ENCODE results near the gene TMEM255B.

- TF ChIP-seq CTCF (IDR thresholded peaks at IDR 0.05) (no peak), POLR2A (IDR thresholded peaks at IDR 0.05) (no peak)
Measured at GRCh38 chr13:113769881-113770280, 10.9 kb downstream of the TMEM255B start.

Measured in Peyer's patch (tissue), 4 donors.